Measurements from ENCODE around the gene CLDN19. TPM values are rescaled to one million over a fixed set of nuclear protein-coding genes. Genes with fewer than 3 reads are reported as not detected.
A peak's percentile ranks its signal among the peaks of the same experiment; 100 is the strongest.

CLDN19 gene
- not detected in 2 replicates for total RNA-seq

- no peak for DNase-seq (ENCODE audit: low read depth in 2 of 2)
Observed at GRCh38 chr1:42739753-42740700, at the start of gene CLDN19. Gene CLDN19, minus strand, starts transcription at chr1:42740236. Its CDS starts 173 bp downstream, at chr1:42740063.

GRCh38 chr1:42788021-42788420, 48.0 kb upstream of the CLDN19 start:
- no peak for DNase-seq (ENCODE audit: low read depth in 2 of 2)

- DNase-seq (ENCODE audit: low read depth in 2 of 2): no peak
Observed at GRCh38 chr1:42786097-42786496, 46.1 kb upstream of the CLDN19 start.

GRCh38 chr1:42784946-42785693, 45.1 kb upstream of the CLDN19 start, which contains the start of gene TMEM269:
Gene TMEM269, plus strand, starts transcription at chr1:42784991. Its CDS starts 4,903 bp downstream, at chr1:42789894.
- DNase-seq (ENCODE audit: low read depth in 2 of 2): peak in 1 of 2 donors; percentile 26

- DNase-seq (ENCODE audit: low read depth in 2 of 2): no peak
Observed at GRCh38 chr1:42784547-42784945, 44.5 kb upstream of the CLDN19 start.

- no peak for DNase-seq (ENCODE audit: low read depth in 2 of 2)
Observed at GRCh38 chr1:42783092-42783491, 43.1 kb upstream of the CLDN19 start.

- no peak for DNase-seq (ENCODE audit: low read depth in 2 of 2)
Observed at GRCh38 chr1:42780176-42780575, 40.1 kb upstream of the CLDN19 start.

- no peak for DNase-seq (ENCODE audit: low read depth in 2 of 2)
Observed at GRCh38 chr1:42779725-42780124, 39.7 kb upstream of the CLDN19 start.

- DNase-seq (ENCODE audit: low read depth in 2 of 2): peak; percentile 33 to 56
Observed at GRCh38 chr1:42777852-42778251, 37.8 kb upstream of the CLDN19 start.

GRCh38 chr1:42776502-42776901, 36.5 kb upstream of the CLDN19 start:
- DNase-seq (ENCODE audit: low read depth in 2 of 2): no peak

GRCh38 chr1:42774928-42775526, 35.0 kb upstream of the CLDN19 start:
- DNase-seq (ENCODE audit: low read depth in 2 of 2): no peak

GRCh38 chr1:42773420-42773819, 33.4 kb upstream of the CLDN19 start:
- DNase-seq (ENCODE audit: low read depth in 2 of 2): no peak

- no peak for DNase-seq (ENCODE audit: low read depth in 2 of 2)
Observed at GRCh38 chr1:42769811-42770210, 29.8 kb upstream of the CLDN19 start.

- DNase-seq (ENCODE audit: low read depth in 2 of 2): no peak
Observed at GRCh38 chr1:42768172-42768571, 28.1 kb upstream of the CLDN19 start.

GRCh38 chr1:42767510-42768000, 27.5 kb upstream of the CLDN19 start:
- no peak for DNase-seq (ENCODE audit: low read depth in 2 of 2)

GRCh38 chr1:42766741-42767509, 26.9 kb upstream of the CLDN19 start, which contains the start of the genes C1orf50 and P3H1:
Gene C1orf50, plus strand, starts transcription at chr1:42767249. Its CDS starts 63 bp downstream, at chr1:42767312.
Gene P3H1, minus strand, starts transcription at chr1:42767028. Its CDS starts 57 bp downstream, at chr1:42766971.
- peak; percentile 96 to 99 for DNase-seq (ENCODE audit: low read depth in 2 of 2)

GRCh38 chr1:42765832-42766740, 26.1 kb upstream of the CLDN19 start:
- DNase-seq (ENCODE audit: low read depth in 2 of 2): peak; percentile 48 to 85

GRCh38 chr1:42765269-42765668, 25.2 kb upstream of the CLDN19 start:
- no peak for DNase-seq (ENCODE audit: low read depth in 2 of 2)

GRCh38 chr1:42762269-42762668, 22.2 kb upstream of the CLDN19 start:
- peak in 1 of 2 donors; percentile 18 for DNase-seq (ENCODE audit: low read depth in 2 of 2)

- no peak for DNase-seq (ENCODE audit: low read depth in 2 of 2)
Observed at GRCh38 chr1:42761567-42761966, 21.5 kb upstream of the CLDN19 start.
